HG03103 (cell line): ENCODE results near the gene NRXN3.
"Not testable (repeated sequence)": the region's sequence is repeated elsewhere in the genome, so short reads cannot be mapped to it uniquely, and the experiment has no call there.

Experiments used
- ATAC-seq: cut with Tn5 transposase; IDR thresholded peaks from one replicate; pipeline ENCODE4 v1.9.1; 2021; ENCODE audit warnings: low read depth; ENCODE audit not compliant: unreplicated experiment

The NRXN3 gene

DNA sequence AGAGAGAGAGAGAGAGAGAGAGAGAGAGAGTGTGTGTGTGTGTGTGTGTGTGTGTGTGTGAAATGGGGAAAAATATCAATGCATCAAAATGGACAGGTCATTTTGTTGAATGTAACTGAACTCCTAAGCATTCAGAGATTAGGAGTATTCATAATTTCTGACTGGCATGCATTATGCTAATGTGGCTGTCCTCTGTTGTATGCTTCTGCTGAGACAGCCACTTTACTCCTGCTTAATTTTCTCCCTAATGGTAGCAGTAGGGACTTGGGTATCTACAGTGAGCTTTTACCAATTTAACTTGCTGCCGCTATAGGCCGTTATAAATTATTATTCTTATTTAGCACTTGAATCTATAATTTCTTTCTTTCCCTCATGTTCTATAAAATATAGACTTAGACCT, 924.8 kb downstream of the NRXN3 start:
- ATAC-seq: no peak

- no peak for ATAC-seq
These were observed 926.6 kb downstream of the NRXN3 start for GRCh38 chr14:79096811-79097210.

- ATAC-seq: no peak
These were observed 928.2 kb downstream of the NRXN3 start for GRCh38 chr14:79098324-79098723.

DNA sequence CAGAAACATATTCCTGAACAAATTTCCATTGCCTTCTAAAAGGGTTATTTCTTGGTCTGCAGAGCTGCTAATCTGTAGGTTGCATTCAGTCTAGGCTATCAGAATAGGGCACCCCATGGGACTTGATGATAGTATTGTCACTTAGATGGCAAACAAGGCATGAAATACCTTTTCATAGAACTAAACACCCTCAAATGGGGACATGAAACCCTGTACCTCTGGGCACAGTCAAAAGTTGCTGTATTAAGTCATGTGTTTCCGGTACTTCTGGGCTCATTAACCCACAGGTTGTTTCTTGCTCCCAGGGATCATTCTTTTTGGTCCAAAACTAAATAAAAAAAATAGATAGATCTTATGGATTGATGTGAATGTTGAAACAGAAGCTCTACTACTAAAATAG, 930.4 kb downstream of the NRXN3 start:
- no peak for ATAC-seq

GRCh38 chr14:79101388-79101787, 931.2 kb downstream of the NRXN3 start:
- ATAC-seq: no peak

DNA sequence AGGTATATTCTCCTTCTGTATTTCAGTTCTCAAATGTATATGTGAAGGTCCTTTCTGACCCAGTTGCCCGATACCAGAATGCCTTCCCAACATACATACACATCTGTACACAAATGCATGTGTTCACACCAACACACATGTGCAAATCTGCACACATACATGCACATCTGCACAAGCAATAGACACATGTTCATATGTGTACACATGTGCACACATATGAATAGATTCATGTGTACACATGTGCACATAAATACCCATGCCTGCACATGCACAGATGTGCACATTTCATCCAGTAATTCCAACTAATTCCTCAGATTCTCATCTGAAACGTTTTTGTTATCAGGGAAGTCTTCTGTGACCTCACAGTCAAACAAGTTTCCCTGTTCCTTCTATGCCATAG, 933.6 kb downstream of the NRXN3 start:
- no peak for ATAC-seq

GRCh38 chr14:79110564-79110963, 940.4 kb downstream of the NRXN3 start:
- not testable (repeated sequence) for ATAC-seq

DNA sequence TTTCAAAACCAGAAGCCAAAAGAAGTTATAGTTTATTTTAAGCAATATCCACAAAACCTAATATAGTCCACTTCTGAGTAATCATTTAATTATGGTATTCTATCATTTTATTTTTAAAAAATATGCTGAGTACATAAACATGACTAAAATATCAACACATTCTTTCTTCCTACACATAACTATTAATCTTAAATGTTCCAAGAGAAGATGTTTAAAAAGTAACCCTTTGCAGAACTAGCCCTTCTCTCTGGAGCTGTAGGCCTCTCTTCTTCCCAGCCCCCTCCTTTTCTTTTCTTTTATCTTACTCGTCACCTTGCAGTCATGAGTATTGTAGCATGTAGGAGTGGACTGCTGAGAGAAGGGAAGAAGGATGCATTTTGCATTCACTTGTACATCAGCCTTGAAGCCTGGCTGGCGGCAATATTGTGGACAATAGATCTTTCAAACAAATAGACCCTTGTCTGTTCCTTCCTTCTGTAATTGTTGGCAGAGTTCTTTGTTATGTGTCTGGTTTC, 941.9 kb downstream of the NRXN3 start:
- no peak for ATAC-seq

DNA sequence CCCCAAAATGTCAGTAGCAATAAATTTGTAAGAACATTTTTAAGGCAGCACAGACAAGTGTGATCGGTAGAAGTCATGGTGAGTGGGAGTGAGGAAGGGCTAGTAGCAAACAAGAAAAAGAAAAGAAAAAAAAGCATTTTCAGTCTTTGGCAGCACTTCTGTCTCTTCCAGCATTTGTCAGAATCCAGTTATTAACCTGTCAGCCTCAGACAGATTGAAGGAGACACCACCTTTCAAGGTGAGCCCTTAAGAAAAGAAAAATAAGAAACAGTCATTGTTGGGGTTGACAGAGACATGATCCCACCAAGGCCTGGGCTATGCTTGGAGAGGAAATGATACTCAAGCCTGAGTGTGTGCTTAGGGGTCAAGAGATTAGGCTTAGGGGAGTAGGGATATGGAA, 947.4 kb downstream of the NRXN3 start:
- ATAC-seq: no peak

- no peak for ATAC-seq
These were observed 948.1 kb downstream of the NRXN3 start for GRCh38 chr14:79118291-79118690.

- ATAC-seq: no peak
These were observed 964.2 kb downstream of the NRXN3 start for GRCh38 chr14:79134361-79134760.

- ATAC-seq: no peak
These were observed 966.2 kb downstream of the NRXN3 start for GRCh38 chr14:79136071-79137044.

- ATAC-seq: no peak
These were observed 966.9 kb downstream of the NRXN3 start for GRCh38 chr14:79137045-79137430.

- no peak for ATAC-seq
These were observed 967.7 kb downstream of the NRXN3 start for GRCh38 chr14:79137836-79138235.

DNA sequence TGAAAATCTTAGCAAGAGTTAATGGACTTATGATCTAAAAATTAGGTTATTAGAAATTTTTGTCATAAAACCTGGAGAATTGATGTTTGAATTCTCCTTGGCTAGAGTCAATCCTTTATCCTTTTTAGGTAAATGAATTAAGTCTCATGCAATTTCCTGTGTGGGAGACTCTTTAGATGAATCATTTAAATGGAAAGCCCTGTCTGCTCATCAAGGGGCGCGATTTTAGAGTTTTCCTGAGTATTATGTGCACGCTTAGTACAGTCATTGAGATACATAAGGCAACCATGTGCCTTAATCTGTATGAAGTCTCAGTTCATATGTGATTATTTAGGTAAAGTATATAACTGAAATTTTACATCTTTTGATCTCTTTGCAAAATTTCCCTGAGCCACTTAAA, 974.7 kb downstream of the NRXN3 start:
- ATAC-seq: no peak

- ATAC-seq: no peak
These were observed 980.1 kb downstream of the NRXN3 start for GRCh38 chr14:79150226-79150625.

- no peak for ATAC-seq
These were observed 987.2 kb downstream of the NRXN3 start for GRCh38 chr14:79157369-79157768.

DNA sequence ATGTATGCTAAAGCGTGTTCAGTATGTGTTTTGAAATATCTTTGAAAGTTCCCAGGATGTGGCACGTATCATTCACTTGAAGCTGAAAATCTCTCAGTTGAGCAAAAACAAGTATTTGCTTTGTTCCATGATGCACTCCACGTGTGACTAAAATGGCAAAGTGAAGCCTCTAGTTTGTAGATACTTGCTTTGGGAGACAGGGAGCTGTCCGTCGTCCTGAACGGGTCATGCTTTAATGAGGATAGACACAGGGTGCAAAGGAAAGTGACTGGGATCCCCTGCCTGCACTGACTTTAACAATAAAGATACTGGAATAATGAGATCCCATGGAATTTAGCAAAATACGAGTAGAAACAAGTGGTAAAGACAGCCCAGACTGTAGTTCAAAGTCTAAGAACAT, 991.4 kb downstream of the NRXN3 start:
- ATAC-seq: no peak

- ATAC-seq: no peak
These were observed 992.7 kb downstream of the NRXN3 start for GRCh38 chr14:79162833-79163232.

- ATAC-seq: no peak
These were observed 995.4 kb downstream of the NRXN3 start for GRCh38 chr14:79165471-79166090.

- no peak for ATAC-seq
These were observed 996.0 kb downstream of the NRXN3 start for GRCh38 chr14:79166171-79166570.

DNA sequence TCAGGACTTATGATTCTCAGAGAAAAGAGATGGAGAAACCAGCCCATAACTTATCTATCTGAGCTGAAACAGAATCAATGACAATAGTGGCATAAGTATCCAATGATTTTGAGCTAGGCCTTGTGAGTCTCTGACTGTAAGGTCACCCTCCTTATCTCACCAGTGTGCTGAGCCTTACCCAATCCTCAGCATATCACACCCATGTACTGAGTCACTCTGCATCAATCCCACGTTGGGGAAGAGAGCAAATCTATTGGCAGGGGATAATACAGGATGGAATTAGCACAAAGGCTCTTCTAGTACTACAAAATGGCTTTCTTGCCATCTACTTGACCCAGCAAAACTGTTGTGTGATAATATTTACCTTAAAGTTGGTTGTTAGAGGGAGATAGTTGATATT, 997.8 kb downstream of the NRXN3 start:
- no peak for ATAC-seq
